Uterus (tissue), 4 donors: ENCODE data around the gene PRKCD. TPM values are rescaled to one million over a fixed set of nuclear protein-coding genes. Genes with fewer than 3 reads are reported as not detected.

Source experiments
- DNase-seq, 2 donors: peaks; one replicate each; pipeline ENCODE4 v3.0.0-alpha.2; 2019 to 2020
- H3K27ac ChIP-seq, 2 donors: fragments of 200-600 bp; sonication (generic); 1 replicate in 1 of 2; 2 replicates in 1 of 2; pipeline ENCODE4 v1.5.1; 2016 to 2018
- H3K27me3 ChIP-seq, 2 donors: fragments of 200-600 bp; sonication (generic); one replicate each; pipeline ENCODE4 v1.5.1; 2018 to 2019; ENCODE audit warnings: control low read depth in 1 of 2
- H3K36me3 ChIP-seq, 2 donors: fragments of 200-600 bp; sonication (generic); one replicate each; pipeline ENCODE4 v1.5.1; 2019; ENCODE audit warnings: control low read depth in 1 of 2
- H3K4me1 ChIP-seq, 2 donors: fragments of 200-600 bp; sonication (generic); one replicate each; pipeline ENCODE4 v1.5.1; 2018 to 2019; ENCODE audit warnings: control low read depth in 1 of 2
- H3K4me3 ChIP-seq, 2 donors: fragments of 200-600 bp; sonication (generic); 1 replicate in 1 of 2; 2 replicates in 1 of 2; pipeline ENCODE4 v1.5.1; 2018 to 2019; ENCODE audit warnings: mild to moderate bottlenecking in 1 of 2
- H3K9me3 ChIP-seq, 2 donors: fragments of 200-600 bp; sonication (generic); one replicate each; pipeline ENCODE4 v1.5.1; 2019; ENCODE audit warnings: control low read depth in 1 of 2
- POLR2A ChIP-seq, 2 donors: fragments of 450-650 bp; IDR thresholded peaks; one replicate each; pipeline ENCODE4 v1.6.1; 2016; ENCODE audit warnings: antibody characterized with exemption in 2 of 2, mild to moderate bottlenecking in 1 of 2, moderate library complexity in 1 of 2
- intact Hi-C: fragments of 100-400 bp; cut with DNase I; formaldehyde crosslinking; loops from one replicate; pipeline ENCODE4 v1.15.1; 2023; ENCODE audit warnings: low total_unique reads
- total RNA-seq, 4 donors: library from RNA; depleted of rRNA in 3 of 4; stranded (reverse); fragments of >200 nt in 3 of 4; gene quantifications; one replicate each; pipeline versions ENCODE4 v1.1.0 to v1.2.4, GENCODE V29; 2014 to 2023
- TF ChIP-seq, protein P1 (sequence below), 4 experiments: fragments of 200-600 bp in 2 of 4; fragments of 450-650 bp in 2 of 4; sonication (generic) in 2 of 4; IDR thresholded peaks; one replicate each; pipeline ENCODE4 v1.5.1; 2016 to 2019; ENCODE audit warnings: antibody characterized with exemption in 4 of 4, mild to moderate bottlenecking in 2 of 4, moderate library complexity in 1 of 4
- donor health status: DM: yes; HTN: yes; CAD: no.

The PRKCD gene
- total RNA-seq, 4 donors from 2014 or later: under 0.01 to 16.8 (median 12.6) TPM

DNA sequence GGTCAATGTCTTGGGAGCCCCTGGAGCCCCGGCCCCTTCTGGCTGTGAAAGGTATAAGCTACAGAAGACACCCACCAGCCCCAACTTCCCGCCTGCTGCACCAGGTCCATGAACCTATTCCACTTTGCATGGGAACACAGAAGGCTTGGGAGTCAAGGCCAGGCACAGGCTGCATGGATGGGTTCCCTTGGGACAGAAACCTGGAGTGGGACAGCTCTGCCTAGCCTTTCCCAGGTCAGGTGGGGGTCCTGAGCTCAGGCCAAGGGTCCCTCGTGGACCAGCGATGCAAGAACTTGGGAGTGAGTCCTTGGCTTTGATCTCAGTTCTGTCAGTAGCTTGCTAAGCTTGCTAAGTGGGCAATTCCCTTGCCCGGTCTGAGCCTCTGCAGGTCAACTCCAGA lies 69.8 kb downstream of the PRKCD start:
- Histone ChIP-seq H3K4me1 (no peaks in the 10 kb centered on the region), H3K27me3 (no peaks in the 10 kb centered on the region), H3K9me3 (no peaks in the 10 kb centered on the region), H3K36me3 (no peaks in the 10 kb centered on the region), H3K27ac (no peak overlapping the region), H3K4me3 (no peak overlapping the region)
- TF ChIP-seq, protein P1, sequence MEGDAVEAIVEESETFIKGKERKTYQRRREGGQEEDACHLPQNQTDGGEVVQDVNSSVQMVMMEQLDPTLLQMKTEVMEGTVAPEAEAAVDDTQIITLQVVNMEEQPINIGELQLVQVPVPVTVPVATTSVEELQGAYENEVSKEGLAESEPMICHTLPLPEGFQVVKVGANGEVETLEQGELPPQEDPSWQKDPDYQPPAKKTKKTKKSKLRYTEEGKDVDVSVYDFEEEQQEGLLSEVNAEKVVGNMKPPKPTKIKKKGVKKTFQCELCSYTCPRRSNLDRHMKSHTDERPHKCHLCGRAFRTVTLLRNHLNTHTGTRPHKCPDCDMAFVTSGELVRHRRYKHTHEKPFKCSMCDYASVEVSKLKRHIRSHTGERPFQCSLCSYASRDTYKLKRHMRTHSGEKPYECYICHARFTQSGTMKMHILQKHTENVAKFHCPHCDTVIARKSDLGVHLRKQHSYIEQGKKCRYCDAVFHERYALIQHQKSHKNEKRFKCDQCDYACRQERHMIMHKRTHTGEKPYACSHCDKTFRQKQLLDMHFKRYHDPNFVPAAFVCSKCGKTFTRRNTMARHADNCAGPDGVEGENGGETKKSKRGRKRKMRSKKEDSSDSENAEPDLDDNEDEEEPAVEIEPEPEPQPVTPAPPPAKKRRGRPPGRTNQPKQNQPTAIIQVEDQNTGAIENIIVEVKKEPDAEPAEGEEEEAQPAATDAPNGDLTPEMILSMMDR (IDR thresholded peaks at IDR 0.05): no peak
- no peak for TF ChIP-seq POLR2A (IDR thresholded peaks at IDR 0.05)
- intact Hi-C loops: no loop called here
- DNase-seq: no peak

DNA sequence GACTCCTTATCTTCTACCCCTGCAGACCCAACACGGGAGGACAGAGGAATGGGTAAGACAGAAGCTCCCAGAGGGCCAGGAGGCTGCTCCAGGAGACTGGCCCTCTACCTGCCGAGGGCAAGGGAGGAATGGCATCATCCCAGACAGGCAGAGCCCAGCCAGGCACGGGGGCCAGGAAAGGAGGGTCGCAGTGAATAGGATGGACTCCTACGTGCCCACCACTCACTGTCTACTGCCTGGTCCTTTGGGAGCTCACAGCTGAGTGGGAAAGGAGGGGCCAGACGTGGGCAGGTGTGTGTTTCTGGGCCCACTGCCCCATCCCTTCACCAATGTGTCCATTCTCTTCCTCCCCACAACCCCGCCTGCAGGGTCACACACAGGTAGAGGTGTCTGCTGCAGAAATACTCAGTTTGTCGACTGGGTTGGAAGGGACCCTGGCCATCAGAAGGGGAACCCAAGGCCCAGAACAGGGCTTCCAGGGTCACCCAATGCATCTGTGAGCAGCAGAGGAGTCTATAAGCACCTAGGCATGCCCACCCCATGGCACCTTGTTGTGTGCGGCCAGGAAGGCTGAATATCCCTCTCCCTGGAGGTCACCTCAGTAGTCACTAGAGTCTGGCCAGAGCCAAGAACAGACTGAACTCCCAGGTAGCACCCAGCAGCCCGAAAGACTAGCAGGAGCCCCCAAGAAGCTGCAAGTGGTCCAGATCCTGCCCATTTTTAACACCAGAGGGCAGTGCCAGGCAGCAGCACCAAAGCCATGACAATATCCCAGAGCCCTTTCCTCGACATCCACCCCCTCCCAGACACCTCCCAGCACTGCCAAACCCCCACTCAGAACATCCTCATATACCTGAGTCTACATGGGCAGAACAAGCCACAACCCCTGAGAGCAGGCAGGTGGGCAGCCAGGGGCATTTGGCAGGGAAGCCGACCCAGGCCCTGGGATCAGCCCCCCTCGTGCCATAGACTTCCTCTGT lies 70.8 kb downstream of the PRKCD start:
- Histone ChIP-seq H3K4me1 (peaks cover 0 to 9% of the 10 kb centered on the region in 2 donors), H3K27me3 (no peaks in the 10 kb centered on the region), H3K9me3 (no peaks in the 10 kb centered on the region), H3K36me3 (no peaks in the 10 kb centered on the region), H3K4me3 (no peak overlapping the region), H3K27ac (no peak overlapping the region)
- TF ChIP-seq POLR2A (IDR thresholded peaks at IDR 0.05): no peak
- TF ChIP-seq, protein P1 (IDR thresholded peaks at IDR 0.05): no peak
- no peak for DNase-seq
- intact Hi-C loops: no loop called here

DNA sequence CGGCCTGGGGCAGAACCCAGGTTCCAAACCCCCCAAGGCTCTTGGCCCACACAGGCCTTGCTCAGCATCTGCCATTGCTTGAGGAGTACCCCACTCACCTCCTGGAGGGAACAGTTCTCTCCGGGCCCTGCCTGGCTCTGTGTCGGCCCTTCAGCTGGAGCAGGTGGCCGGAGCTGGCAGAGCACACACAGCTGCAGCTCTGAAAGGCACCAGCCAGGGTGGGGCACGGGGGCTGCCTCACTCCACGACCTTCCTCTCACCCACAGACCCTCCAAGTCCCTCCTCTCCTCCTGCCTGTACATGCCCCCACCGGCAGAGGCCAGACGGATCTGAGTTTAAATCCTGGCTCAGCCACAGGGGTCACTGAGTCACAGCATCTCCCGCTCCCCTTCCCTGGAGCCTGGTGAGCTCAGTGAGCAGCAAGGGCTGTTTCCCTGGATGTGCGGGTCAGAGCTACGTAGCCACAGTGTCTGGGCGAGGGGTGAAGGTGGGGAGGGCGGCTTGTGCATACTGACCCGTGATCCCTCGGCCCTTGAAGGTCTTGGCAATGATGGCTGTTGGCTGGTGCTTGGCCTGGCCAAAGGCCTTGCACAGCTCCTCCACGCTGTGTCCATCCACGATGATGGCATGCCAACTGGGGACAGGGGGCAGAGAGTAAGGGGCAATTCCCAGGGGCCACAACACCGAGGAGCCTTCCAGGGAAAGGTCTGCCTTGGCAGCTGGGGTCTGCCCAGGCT lies 71.8 kb downstream of the PRKCD start:
- no peak overlapping the region for H3K4me3 ChIP-seq
- no peaks in the 10 kb centered on the region for H3K9me3 ChIP-seq
- no peaks in the 10 kb centered on the region for H3K27me3 ChIP-seq
- H3K4me1 ChIP-seq: peaks cover 0 to 9% of the 10 kb centered on the region in 2 donors
- TF ChIP-seq, protein P1 (IDR thresholded peaks at IDR 0.05): no peak
- TF ChIP-seq POLR2A (IDR thresholded peaks at IDR 0.05): no peak
- H3K36me3 ChIP-seq: no peaks in the 10 kb centered on the region
- intact Hi-C loops: no loop called here
- no peak for DNase-seq
- no peak overlapping the region for H3K27ac ChIP-seq

DNA sequence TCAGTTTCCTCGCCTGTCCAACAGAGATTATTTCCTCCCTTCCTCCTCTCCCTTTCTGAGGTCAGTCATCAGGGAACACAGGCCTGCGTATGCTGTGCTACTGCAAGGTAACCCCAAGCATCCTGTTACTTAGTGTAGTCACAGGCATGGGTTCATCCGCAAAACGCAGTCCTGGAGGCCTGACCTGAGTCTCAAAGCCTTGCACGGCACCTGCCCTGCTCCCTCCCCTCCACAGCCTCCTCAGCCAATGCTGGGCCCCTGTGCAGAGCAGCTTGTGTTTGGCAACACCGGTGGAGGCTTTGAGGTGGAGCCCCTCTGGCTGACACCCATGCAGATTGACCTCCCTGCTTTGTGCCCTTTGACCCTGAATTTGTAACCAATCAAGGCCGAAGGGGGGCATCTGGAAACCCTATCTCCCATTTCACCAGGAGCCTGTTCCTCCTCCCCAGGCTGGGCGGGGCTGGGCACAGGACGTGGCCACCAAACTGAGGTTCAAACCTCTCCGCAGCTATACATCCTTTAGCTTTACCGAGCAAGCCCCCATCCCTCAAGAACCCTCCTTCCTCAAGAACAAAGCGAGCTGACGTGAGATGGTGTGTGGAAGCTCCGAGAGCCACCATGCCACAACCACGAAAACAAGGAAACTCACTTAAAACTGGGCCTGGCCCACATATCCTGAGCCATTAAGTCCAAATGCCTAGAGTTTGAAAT lies 73.3 kb downstream of the PRKCD start:
- intact Hi-C loops: no loop called here
- TF ChIP-seq POLR2A (IDR thresholded peaks at IDR 0.05): no peak
- TF ChIP-seq, protein P1 (IDR thresholded peaks at IDR 0.05): no peak
- Histone ChIP-seq H3K9me3 (no peaks in the 10 kb centered on the region), H3K36me3 (no peaks in the 10 kb centered on the region), H3K27me3 (no peaks in the 10 kb centered on the region), H3K4me1 (peaks cover 0 to 9% of the 10 kb centered on the region in 2 donors), H3K27ac (no peak overlapping the region), H3K4me3 (no peak overlapping the region)
- DNase-seq: no peak
